Upper lobe of left lung (tissue), 4 donors: ENCODE data around the gene HSF2.

ENCODE experiments used
- CTCF ChIP-seq, 6 experiments: fragments of 450-650 bp in 4 of 6; fragments of 200-600 bp in 2 of 6; sonication (generic) in 2 of 6; IDR thresholded peaks; one replicate each; pipeline ENCODE4 v1.5.1; 2016 to 2019; ENCODE audit warnings: antibody characterized with exemption in 6 of 6
- POLR2A ChIP-seq, 4 donors: fragments of 450-650 bp; IDR thresholded peaks; one replicate each; pipeline ENCODE4 v1.5.1; 2016 to 2017; ENCODE audit warnings: antibody characterized with exemption in 4 of 4, mild to moderate bottlenecking in 2 of 4
- POLR2AphosphoS5 ChIP-seq, 2 donors: sonication (generic); formaldehyde crosslinking; IDR thresholded peaks; one replicate each; pipeline ENCODE4 v1.5.1; 2017; ENCODE audit warnings: antibody characterized with exemption in 2 of 2

- TF ChIP-seq CTCF (IDR thresholded peaks at IDR 0.05) (no peak), POLR2AphosphoS5 (IDR thresholded peaks at IDR 0.05) (no peak), POLR2A (IDR thresholded peaks at IDR 0.05) (no peak)
Observed at GRCh38 chr6:122458087-122458486, 58.6 kb downstream of the HSF2 start.
